Measurements from ENCODE around the gene LIN7C. TPM values are rescaled to one million over a fixed set of nuclear protein-coding genes. Genes with fewer than 3 reads are reported as not detected.
A peak's percentile ranks its signal among the peaks of the same experiment; 100 is the strongest.

The LIN7C gene, protein sequence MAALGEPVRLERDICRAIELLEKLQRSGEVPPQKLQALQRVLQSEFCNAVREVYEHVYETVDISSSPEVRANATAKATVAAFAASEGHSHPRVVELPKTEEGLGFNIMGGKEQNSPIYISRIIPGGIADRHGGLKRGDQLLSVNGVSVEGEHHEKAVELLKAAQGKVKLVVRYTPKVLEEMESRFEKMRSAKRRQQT
- 10 to 100 TPM; 32.2 to 33.6 TPM for total RNA-seq
- 10 to 100 TPM; 10.9 to 13.6 (median 13.2) TPM for polyA plus RNA-seq
- 42.3 to 116 (median 69.2) reads per million in 6 experiments for total RNA-seq

DNA sequence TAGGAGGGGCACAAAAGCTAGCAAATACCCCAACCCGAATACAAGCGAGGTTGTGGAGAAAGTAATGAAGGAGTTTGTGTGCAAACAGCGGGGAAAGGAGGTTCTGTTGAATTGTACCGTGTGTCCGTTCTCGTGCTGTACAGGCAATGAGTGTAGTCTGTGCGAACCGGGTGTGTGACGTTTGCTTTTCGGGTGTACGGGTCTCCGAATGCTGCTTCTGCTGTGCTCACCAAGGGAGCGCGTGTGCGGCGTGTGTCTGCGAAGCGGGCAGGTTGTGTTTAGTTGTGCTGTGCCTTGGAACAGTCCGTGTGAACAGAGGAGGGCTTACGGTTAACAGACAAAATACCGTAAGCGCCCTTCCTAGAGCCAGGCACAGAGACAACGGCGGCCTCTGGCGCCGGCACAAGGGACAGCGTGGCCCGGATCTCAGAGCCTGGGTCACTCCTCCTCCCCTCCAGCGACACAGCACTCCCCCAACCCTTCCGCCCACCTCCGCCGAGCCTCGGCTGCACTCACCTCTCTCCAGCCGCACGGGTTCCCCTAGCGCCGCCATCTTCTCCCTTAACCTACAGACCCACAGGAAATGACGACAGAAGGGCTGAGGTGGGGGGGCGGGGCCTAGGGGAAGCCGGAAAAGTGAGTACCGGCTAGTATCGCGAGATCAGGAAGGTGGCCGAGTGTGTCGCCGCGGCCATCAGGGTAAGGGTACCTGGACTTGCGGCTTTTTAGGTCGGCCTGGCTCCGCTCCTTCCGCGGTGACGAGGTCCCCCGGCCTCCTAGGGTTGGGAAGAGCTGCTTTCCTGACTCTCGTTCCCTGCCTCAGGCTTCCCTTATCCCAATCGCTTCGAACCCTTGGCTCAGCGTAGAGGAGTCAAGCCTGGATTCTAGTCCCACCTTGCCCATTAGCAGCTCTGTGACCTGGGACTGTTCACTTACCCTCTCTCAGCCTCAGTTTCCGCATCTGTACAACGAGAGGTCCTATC is at the start of gene LIN7C:
Gene LIN7C (minus strand): TSS at position 570 of the 983 bp plus-strand sequence. CDS start 17 bp downstream, at position 553.
- POLR2A ChIA-PET = interaction anchor here (0.5 to 1.4 kb wide), 4 partner anchors 8 to 143 kb away, joined by 3 to 5 read pairs (median 4); partner anchors contain the start of genes CCDC34 and LGR4
- Mint-ChIP-seq H3K27ac (peak within 1 kb of the TSS; percentile 91 to 100 (median 98)), H3K27me3 (no peaks in the 10 kb centered on the region), H3K4me3 (peak within 1 kb of the TSS; percentile 93 to 100 (median 98)), H3K36me3 (peaks cover 0 to 20% (median 3%) of the 10 kb centered on the region in 3 donors), H3K4me1 (peaks cover 20 to 63% (median 59%) of the 10 kb centered on the region in 4 donors), H3K9me3 (no peaks in the 10 kb centered on the region)
- ATAC-seq (peak; percentile 92 to 93), DNase-seq (peak; percentile 87 to 99 (median 93))

DNA sequence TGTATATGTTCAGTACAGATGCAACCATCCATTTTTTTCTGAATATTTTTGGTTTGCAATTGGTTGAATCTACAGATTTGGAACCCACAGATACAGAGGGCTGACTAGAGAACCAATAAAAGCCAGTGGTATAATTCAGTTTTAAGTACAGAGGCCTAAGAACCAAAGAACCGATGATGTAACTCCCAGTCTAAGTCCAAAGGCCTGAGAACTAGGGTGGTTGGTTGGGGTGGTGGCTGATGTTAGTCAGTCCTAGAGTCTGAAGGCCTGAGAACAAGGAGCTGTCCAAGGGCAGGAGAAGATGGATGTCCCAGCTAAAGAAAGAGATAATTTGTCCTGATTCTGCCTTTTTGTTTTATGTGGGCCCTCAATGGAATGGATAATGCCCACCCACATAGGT is 48.7 kb upstream of the LIN7C start:
- DNase-seq = no peak
- POLR2A ChIA-PET = no interaction called here
- Mint-ChIP-seq H3K27me3 (no peaks in the 10 kb centered on the region), H3K36me3 (peaks cover 2 to 5% (median 4%) of the 10 kb centered on the region in 3 donors), H3K9me3 (no peaks in the 10 kb centered on the region), H3K4me1 (no peaks in the 10 kb centered on the region), H3K27ac (no peak overlapping the region), H3K4me3 (no peak overlapping the region)
- ATAC-seq = no peak

DNA sequence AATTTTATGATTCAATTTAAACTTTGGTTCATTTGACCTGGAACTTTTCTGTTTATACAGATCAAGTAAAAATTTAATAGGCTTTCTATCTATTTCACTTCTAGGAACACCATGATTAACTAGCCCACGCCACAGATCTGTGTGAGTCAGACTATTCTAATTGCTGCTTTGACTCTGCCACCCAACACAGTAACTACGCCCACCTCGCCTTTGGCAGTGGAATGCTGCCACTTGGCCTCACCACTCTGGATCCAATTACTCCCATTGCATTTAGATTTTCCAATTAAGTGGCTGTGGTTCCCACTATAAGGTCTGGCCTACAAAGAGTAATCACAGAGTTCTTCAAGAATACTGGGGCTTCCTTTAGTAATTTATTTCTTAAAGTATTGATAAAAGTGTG is 46.6 kb upstream of the LIN7C start:
- Mint-ChIP-seq H3K4me3 (no peak overlapping the region), H3K4me1 (no peaks in the 10 kb centered on the region), H3K27ac (no peak overlapping the region), H3K27me3 (no peaks in the 10 kb centered on the region), H3K36me3 (peaks cover 5 to 17% (median 10%) of the 10 kb centered on the region in 3 donors), H3K9me3 (no peaks in the 10 kb centered on the region)
- no peak for ATAC-seq
- no peak for DNase-seq
- POLR2A ChIA-PET = no interaction called here

- Mint-ChIP-seq H3K9me3 (no peaks in the 10 kb centered on the region), H3K36me3 (peaks cover 5 to 17% (median 10%) of the 10 kb centered on the region in 3 donors), H3K4me1 (no peaks in the 10 kb centered on the region), H3K4me3 (no peak overlapping the region), H3K27me3 (no peaks in the 10 kb centered on the region), H3K27ac (no peak overlapping the region)
- DNase-seq (no peak), ATAC-seq (no peak)
- POLR2A ChIA-PET = no interaction called here
These were observed 45.8 kb upstream of the LIN7C start for GRCh38 chr11:27552341-27552740.

GRCh38 chr11:27551127-27551526 is 44.6 kb upstream of the LIN7C start:
- H3K27me3 Mint-ChIP-seq = no peaks in the 10 kb centered on the region
- DNase-seq (no peak), ATAC-seq (no peak)
- peaks cover 5 to 17% (median 10%) of the 10 kb centered on the region in 3 donors for H3K36me3 Mint-ChIP-seq
- H3K9me3 Mint-ChIP-seq = no peaks in the 10 kb centered on the region
- no peak overlapping the region for H3K4me3 Mint-ChIP-seq
- no peaks in the 10 kb centered on the region for H3K4me1 Mint-ChIP-seq
- POLR2A ChIA-PET = no interaction called here
- H3K27ac Mint-ChIP-seq = no peak overlapping the region

GRCh38 chr11:27545946-27546345 is 39.4 kb upstream of the LIN7C start:
- Mint-ChIP-seq H3K9me3 (no peaks in the 10 kb centered on the region), H3K27ac (no peak overlapping the region), H3K4me3 (no peak overlapping the region), H3K36me3 (peaks cover 19 to 37% (median 22%) of the 10 kb centered on the region in 3 donors), H3K27me3 (no peaks in the 10 kb centered on the region), H3K4me1 (no peaks in the 10 kb centered on the region)
- POLR2A ChIA-PET = no interaction called here
- ATAC-seq (no peak), DNase-seq (no peak)

- POLR2A ChIA-PET = no interaction called here
- H3K9me3 Mint-ChIP-seq = no peaks in the 10 kb centered on the region
- peaks cover 19 to 46% (median 30%) of the 10 kb centered on the region in 3 donors for H3K36me3 Mint-ChIP-seq
- no peak for DNase-seq
- H3K27me3 Mint-ChIP-seq = no peaks in the 10 kb centered on the region
- H3K4me3 Mint-ChIP-seq = no peak overlapping the region
- no peak overlapping the region for H3K27ac Mint-ChIP-seq
- no peaks in the 10 kb centered on the region for H3K4me1 Mint-ChIP-seq
- ATAC-seq = no peak
These were observed 38.5 kb upstream of the LIN7C start for GRCh38 chr11:27545035-27545434.

GRCh38 chr11:27541790-27542189 is 35.2 kb upstream of the LIN7C start:
- H3K27ac Mint-ChIP-seq = no peak overlapping the region
- no peaks in the 10 kb centered on the region for H3K27me3 Mint-ChIP-seq
- ATAC-seq = no peak
- no peaks in the 10 kb centered on the region for H3K9me3 Mint-ChIP-seq
- DNase-seq = no peak
- peaks cover 14 to 45% (median 24%) of the 10 kb centered on the region in 3 donors for H3K36me3 Mint-ChIP-seq
- POLR2A ChIA-PET = no interaction called here
- H3K4me1 Mint-ChIP-seq = no peaks in the 10 kb centered on the region
- H3K4me3 Mint-ChIP-seq = no peak overlapping the region

- H3K36me3 Mint-ChIP-seq = peaks cover 14 to 42% (median 24%) of the 10 kb centered on the region in 3 donors
- no peak overlapping the region for H3K4me3 Mint-ChIP-seq
- no peak for ATAC-seq
- no peaks in the 10 kb centered on the region for H3K9me3 Mint-ChIP-seq
- DNase-seq = no peak
- no peak overlapping the region for H3K27ac Mint-ChIP-seq
- no peaks in the 10 kb centered on the region for H3K4me1 Mint-ChIP-seq
- H3K27me3 Mint-ChIP-seq = no peaks in the 10 kb centered on the region
- POLR2A ChIA-PET = no interaction called here
These were observed 33.5 kb upstream of the LIN7C start for GRCh38 chr11:27540051-27540450.

- DNase-seq (no peak), ATAC-seq (no peak)
- POLR2A ChIA-PET = no interaction called here
- Mint-ChIP-seq H3K27ac (no peak overlapping the region), H3K4me1 (peaks cover 0 to 2% (median 0%) of the 10 kb centered on the region in 4 donors), H3K36me3 (peaks cover 0 to 11% (median 2%) of the 10 kb centered on the region in 3 donors), H3K27me3 (no peaks in the 10 kb centered on the region), H3K9me3 (no peaks in the 10 kb centered on the region), H3K4me3 (no peak overlapping the region)
These were observed 28.5 kb upstream of the LIN7C start for GRCh38 chr11:27535103-27535502.

GRCh38 chr11:27532652-27533325 is 26.2 kb upstream of the LIN7C start:
- ATAC-seq (no peak), DNase-seq (no peak)
- no peak overlapping the region for H3K4me3 Mint-ChIP-seq
- no peaks in the 10 kb centered on the region for H3K9me3 Mint-ChIP-seq
- H3K27me3 Mint-ChIP-seq = no peaks in the 10 kb centered on the region
- H3K27ac Mint-ChIP-seq = no peak overlapping the region
- peaks cover 0 to 2% (median 0%) of the 10 kb centered on the region in 4 donors for H3K4me1 Mint-ChIP-seq
- H3K36me3 Mint-ChIP-seq = peaks cover 0 to 6% (median 0%) of the 10 kb centered on the region in 3 donors
- POLR2A ChIA-PET = no interaction called here

DNA sequence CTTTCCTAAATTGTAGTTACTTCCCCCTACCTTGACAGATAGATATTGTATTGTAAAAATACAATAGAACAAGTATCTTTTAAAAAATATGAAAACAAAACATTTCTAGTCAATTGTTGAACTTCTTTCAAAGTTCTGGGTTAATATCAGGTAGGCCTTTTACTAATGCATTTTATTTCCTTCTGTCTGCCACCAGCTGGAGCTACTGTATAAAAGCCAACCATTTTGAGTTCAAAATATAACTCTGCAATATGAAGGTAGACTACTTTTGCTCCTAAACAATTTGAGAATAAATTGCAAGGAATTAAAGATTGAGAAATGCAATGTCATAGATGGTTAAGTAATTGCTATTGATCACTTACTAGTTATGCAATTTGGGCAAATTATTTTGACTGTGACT is 22.1 kb upstream of the LIN7C start:
- DNase-seq (no peak), ATAC-seq (no peak)
- H3K4me1 Mint-ChIP-seq = peaks cover 0 to 3% (median 0%) of the 10 kb centered on the region in 4 donors
- H3K27ac Mint-ChIP-seq = no peak overlapping the region
- peaks cover 0 to 3% (median 0%) of the 10 kb centered on the region in 5 donors for H3K27me3 Mint-ChIP-seq
- no peak overlapping the region for H3K4me3 Mint-ChIP-seq
- POLR2A ChIA-PET = no interaction called here
- peaks cover 2 to 5% (median 5%) of the 10 kb centered on the region in 3 donors for H3K36me3 Mint-ChIP-seq
- H3K9me3 Mint-ChIP-seq = no peaks in the 10 kb centered on the region

All from naive thymus-derived CD8-positive, alpha-beta T cell (primary cell).